Measurements from ENCODE around the gene BRDT. TPM values are rescaled to one million over a fixed set of nuclear protein-coding genes. Genes with fewer than 3 reads are reported as not detected.
A peak's percentile ranks its signal among the peaks of the same experiment; 100 is the strongest.

Gene BRDT
- not detected in 2 replicates for total RNA-seq (2021; fragmentation: NEBNext Ultra II Directional; extraction: Animal tissue kit (Norgen Biotek cat#: 25700))
- polyA plus RNA-seq (2011; rRNA removed), result 0.08 TPM in 2 replicates
- polyA plus RNA-seq (2011; cell fraction: cytosol; rRNA removed), result not detected
- polyA plus RNA-seq (2011; cell fraction: nucleus; rRNA removed), result 0.14 TPM
- not detected in 4 replicates for polyA plus RNA-seq (2012, experiment 1 of 2)
- polyA plus RNA-seq (2012, experiment 2 of 2), result not detected
- polyA plus RNA-seq (2013, experiment 1 of 2), result 0.26 TPM
- 0.20 TPM for polyA plus RNA-seq (2013, experiment 2 of 2)
- 0.47 TPM in 1 of 2 replicates, not detected in the other for polyA minus RNA-seq (2011; rRNA and poly(A)+ RNA removed)
- polyA minus RNA-seq (2011; cell fraction: cytosol; rRNA and poly(A)+ RNA removed), result not detected
- polyA minus RNA-seq (2011; cell fraction: nucleus; rRNA and poly(A)+ RNA removed), result not detected
- long read RNA-seq, experiment 1, result 0 reads
- long read RNA-seq, experiment 2, result 0 reads

DNA sequence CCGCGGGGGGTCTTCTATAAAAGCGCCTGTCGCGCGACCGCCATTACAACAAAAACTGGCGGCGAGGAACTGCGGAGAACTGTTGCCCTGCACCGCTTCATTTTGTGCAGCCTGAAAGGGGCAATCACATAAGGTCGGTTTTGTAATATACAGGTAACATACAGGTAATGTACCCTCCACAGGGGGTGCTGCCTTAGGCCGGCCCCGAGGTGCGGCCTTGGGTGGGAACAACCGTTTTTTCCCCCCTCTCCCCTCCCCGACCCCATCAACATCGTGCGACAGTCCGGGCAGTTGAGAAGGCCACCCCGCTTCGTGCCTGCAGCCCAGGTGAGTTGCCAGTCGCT is at the start of gene BRDT:
TSS of gene BRDT (plus strand) at position 46 of the 344 bp plus-strand sequence. CDS start 13,354 bp downstream, outside the sequence.
- Histone ChIP-seq H2AFZ (ENCODE audit: low read length) (peak within 1 kb of the TSS; percentile 96; the same call in 1 of the 2 replicates), H2BK20ac (ENCODE audit: low read length) (no peak within 1 kb of the TSS), H3K9ac (replicated peaks in 1 of 4; ENCODE audit: extremely low read depth in 1 of 4, low read depth in 3 of 4, low read length in 3 of 4) (peak within 1 kb of the TSS in 1 of 4 experiments; percentile 37; a peak in 1 of 7 replicates), H2BK15ac (ENCODE audit: low read length) (no peak within 1 kb of the TSS), H2BK12ac (ENCODE audit: low read depth, low read length) (no peak within 1 kb of the TSS), H4K20me1 (replicated peaks in 1 of 2; ENCODE audit: control insufficient read depth in 1 of 2, insufficient read depth in 2 of 2, low read length in 2 of 2) (no peaks in the 10 kb centered on the region), H4K5ac (ENCODE audit: insufficient read length, low read depth, low read length) (no peak within 1 kb of the TSS), H3K4me3 (ENCODE audit: extremely low read depth in 1 of 4, insufficient read depth in 2 of 4, low read depth in 3 of 4, low read length in 4 of 4) (no peak within 1 kb of the TSS), H3K18ac (ENCODE audit: extremely low read depth, low read length) (peak within 1 kb of the TSS; percentile 51; the same call in 1 of the 2 replicates), H3K27ac (ENCODE audit: low read depth, low read length) (no peak within 1 kb of the TSS), H2AK5ac (ENCODE audit: low read depth, low read length) (no peak within 1 kb of the TSS), H3K4me2 (ENCODE audit: insufficient read depth in 1 of 2, low read depth in 2 of 2, low read length in 2 of 2) (no peak within 1 kb of the TSS), H3K79me2 (ENCODE audit: control insufficient read depth in 1 of 2, insufficient read depth in 2 of 2, low read length in 2 of 2) (no peaks in the 10 kb centered on the region), H3K4me1 (replicated peaks in 1 of 4; ENCODE audit: control insufficient read depth in 3 of 4, insufficient read depth in 4 of 4, low read length in 3 of 4) (no peaks in the 10 kb centered on the region; a peak in 1 of 7 replicates), H4K8ac (ENCODE audit: extremely low read depth, insufficient read depth, low read length) (no peak within 1 kb of the TSS), H3K56ac (replicated peaks; ENCODE audit: insufficient read length, low read depth, low read length) (no peak within 1 kb of the TSS), H3K23me2 (ENCODE audit: low read depth, low read length) (no peaks in the 10 kb centered on the region), H3K27me3 (replicated peaks in 1 of 4; ENCODE audit: control insufficient read depth in 3 of 4, extremely low read depth in 1 of 4, insufficient read depth in 3 of 4, low read length in 3 of 4) (no peaks in the 10 kb centered on the region), H3K36me3 (ENCODE audit: control insufficient read depth in 2 of 4, insufficient read depth in 4 of 4, low read length in 3 of 4) (no peaks in the 10 kb centered on the region), H3K14ac (ENCODE audit: insufficient read length) (no peak within 1 kb of the TSS), H4K91ac (replicated peaks; ENCODE audit: insufficient read length, low read length) (no peak within 1 kb of the TSS), H3K4ac (replicated peaks; ENCODE audit: insufficient read length, low read depth, low read length) (no peak within 1 kb of the TSS), H3K23ac (ENCODE audit: insufficient read length) (no peak within 1 kb of the TSS), H2BK5ac (ENCODE audit: low read depth, low read length) (no peak within 1 kb of the TSS), H2BK120ac (replicated peaks; ENCODE audit: low read depth, low read length) (no peak within 1 kb of the TSS), H3K9me3 (ENCODE audit: insufficient read depth in 2 of 2, low read depth in 1 of 2, low read length in 1 of 2) (no peaks in the 10 kb centered on the region), H3K79me1 (ENCODE audit: low read depth, low read length) (no peaks in the 10 kb centered on the region)
- FAIRE-seq (no peak), DNase-seq (ENCODE audit: low read depth in 1 of 2, low spot score in 2 of 2) (no peak)
- WGBS, 2 experiments (ENCODE audit: extremely low coverage in 1 of 2, insufficient coverage in 1 of 2, insufficient read length in 1 of 2, insufficient replicate concordance in 2 of 2, low coverage in 1 of 2, low lambda C conversion rate in 2 of 2, missing lambda C conversion rate in 1 of 2), result 89% methylated on average over 17 of the region's 23 CpGs; no CpG with 5 or more reads in 1 of the 2 experiments
- CTCF ChIA-PET (ENCODE audit: partially characterized antibody), result interaction anchor here (1.2 kb wide), 1 partner anchor 23 kb away, joined by 4 read pairs; no protein-coding TSS in a partner anchor
- POLR2A ChIA-PET (ENCODE audit: partially characterized antibody), result no interaction called here
- TF ChIP-seq HDAC2 (IDR thresholded peaks at IDR 0.05; ENCODE audit: borderline replicate concordance in 1 of 2, low read depth in 2 of 2, low read length in 2 of 2) (no peak), NANOG (IDR thresholded peaks at IDR 0.05; ENCODE audit: insufficient read depth, low read depth, low read length, poor library complexity, severe bottlenecking) (no peak), USF2 (IDR thresholded peaks at IDR 0.05; ENCODE audit: low read length) (no peak), SIN3A (conservative IDR thresholded peaks at IDR 0.05 in 1 of 2, IDR thresholded peaks at IDR 0.05 in 1 of 2; ENCODE audit: low read depth in 1 of 2, low read length in 2 of 2) (no peak), CHD2 (IDR thresholded peaks at IDR 0.05; ENCODE audit: low read length) (no peak), RXRA (IDR thresholded peaks at IDR 0.05; ENCODE audit: insufficient read depth, low read depth, low read length) (no peak), HDAC6 (IDR thresholded peaks at IDR 0.05; ENCODE audit: low read depth, low read length) (no peak), BCL11A (IDR thresholded peaks at IDR 0.05; ENCODE audit: low read depth in 2 of 2, low read length in 2 of 2) (no peak), TCF12 (IDR thresholded peaks at IDR 0.05; ENCODE audit: low read depth, low read length) (no peak), MAFK (IDR thresholded peaks at IDR 0.05; ENCODE audit: low read depth, low read length) (no peak), CREB1 (IDR thresholded peaks at IDR 0.05) (no peak)
